IMR-90 (cell line): ENCODE measurements around the gene RBMS3. TPM values are rescaled to one million over a fixed set of nuclear protein-coding genes. Genes with fewer than 3 reads are reported as not detected.

Experiments
- ATAC-seq: fragments of 200-7000 bp; cut with Tn5 transposase; 2 replicates; pipeline ENCODE4 v1.9.1; 2020; ENCODE audit warnings: low read depth, mild to moderate bottlenecking, moderate library complexity
- BruUV-seq: library from RNA; stranded (reverse); fragments of 400-500 nt; replicated peaks from 2 replicates; lab custom pipeline; 2021; lab: Mats Ljungman, UMichigan
- CTCF ChIA-PET: fragments of 300-600 bp; formaldehyde crosslinking; extraction: SDS; loops from one replicate; lab custom pipeline; 2021; ENCODE audit warnings: antibody characterized with exemption; lab: Yijun Ruan, JAX
- POLR2A ChIA-PET: fragments of 300-600 bp; sonication (Branson Sonifier 250); formaldehyde crosslinking; loops from one replicate; lab custom pipeline; 2022; ENCODE audit warnings: antibody characterized with exemption; ENCODE audit not compliant: unreplicated experiment; lab: Charles Lee
- DNase-seq: peaks from one replicate; pipeline ENCODE4 v3.0.0; 2013
- H2AFZ ChIP-seq: replicated peaks from 2 replicates; pipeline ENCODE3; 2013; ENCODE audit warnings: low read length, mild to moderate bottlenecking; ENCODE audit not compliant: poor library complexity
- H2AK5ac ChIP-seq: 2 replicates; pipeline ENCODE4 v1.6.1; 2013; ENCODE audit warnings: low read depth, low read length, inconsistent platforms
- H2AK9ac ChIP-seq: replicated peaks from 2 replicates; pipeline ENCODE3; 2013; ENCODE audit warnings: mild to moderate bottlenecking, low read depth, low read length, moderate library complexity; ENCODE audit not compliant: poor library complexity
- H2BK120ac ChIP-seq: 2 replicates; pipeline ENCODE4 v1.6.1; 2013; ENCODE audit warnings: low read depth, low read length, inconsistent platforms
- H2BK15ac ChIP-seq: 3 replicates; pipeline ENCODE4 v1.6.1; 2013; ENCODE audit warnings: low read depth, low read length, inconsistent platforms
- H2BK20ac ChIP-seq: 2 replicates; pipeline ENCODE4 v1.6.1; 2013; ENCODE audit warnings: low read depth, mild to moderate bottlenecking, inconsistent platforms, low read length, moderate library complexity
- H2BK5ac ChIP-seq: 2 replicates; pipeline ENCODE4 v1.6.1; 2013; ENCODE audit warnings: mild to moderate bottlenecking, low read depth, low read length, inconsistent platforms; ENCODE audit not compliant: poor library complexity, severe bottlenecking
- H3K14ac ChIP-seq: replicated peaks from 2 replicates; pipeline ENCODE4 v1.6.1; 2013; ENCODE audit warnings: low read depth, low read length, inconsistent platforms
- H3K18ac ChIP-seq: 2 replicates; pipeline ENCODE4 v1.6.1; 2013; ENCODE audit warnings: low read depth, low read length, control low read depth
- H3K23ac ChIP-seq: 2 replicates; pipeline ENCODE4 v1.6.1; 2013; ENCODE audit warnings: low read depth, low read length, inconsistent platforms
- H3K27ac ChIP-seq: 2 replicates; pipeline ENCODE4 v1.5.1; 2013; ENCODE audit warnings: mild to moderate bottlenecking, control low read depth, low read length; ENCODE audit not compliant: insufficient read depth
- H3K27me3 ChIP-seq: 2 replicates; pipeline ENCODE4 v1.6.1; 2013; ENCODE audit warnings: low read length; ENCODE audit not compliant: control insufficient read depth, insufficient read depth
- H3K36me3 ChIP-seq: 2 replicates; pipeline ENCODE4 v1.6.1; 2013; ENCODE audit warnings: low read length, mixed read lengths; ENCODE audit not compliant: control insufficient read depth, insufficient read depth
- H3K4ac ChIP-seq: 2 replicates; pipeline ENCODE4 v1.6.1; 2013; ENCODE audit warnings: low read depth, low read length, inconsistent platforms
- H3K4me1 ChIP-seq: 2 replicates; pipeline ENCODE4 v1.6.1; 2013; ENCODE audit warnings: low read length, mixed read lengths; ENCODE audit not compliant: control insufficient read depth, insufficient read depth
- H3K4me2 ChIP-seq: 2 replicates; pipeline ENCODE4 v1.6.1; 2013; ENCODE audit warnings: low read depth, mild to moderate bottlenecking, control low read depth, low read length, moderate library complexity
- H3K4me3 ChIP-seq: 2 replicates; pipeline ENCODE4 v1.5.1; 2013; ENCODE audit warnings: low read depth, mild to moderate bottlenecking, control low read depth, low read length, moderate library complexity; ENCODE audit not compliant: insufficient read depth
- H3K56ac ChIP-seq: 2 replicates; pipeline ENCODE4 v1.6.1; 2013; ENCODE audit warnings: low read length, inconsistent platforms; ENCODE audit not compliant: insufficient read depth; ENCODE audit errors: extremely low read depth
- H3K79me1 ChIP-seq, 2 experiments: 2 replicates each; pipeline ENCODE4 v1.6.1; 2013; ENCODE audit warnings: low read length in 2 of 2, inconsistent platforms in 1 of 2, low read depth in 1 of 2
- H3K9ac ChIP-seq: 2 replicates; pipeline ENCODE4 v1.6.1; 2013; ENCODE audit warnings: low read depth, low read length, control low read depth
- H3K9me1 ChIP-seq: 2 replicates; pipeline ENCODE4 v1.6.1; 2013; ENCODE audit warnings: low read length, inconsistent platforms; ENCODE audit not compliant: insufficient read depth
- H3K9me3 ChIP-seq: 2 replicates; pipeline ENCODE4 v1.6.1; 2013; ENCODE audit warnings: low read length; ENCODE audit not compliant: control insufficient read depth, insufficient read depth
- H4K20me1 ChIP-seq: 2 replicates; pipeline ENCODE4 v1.6.1; 2013; ENCODE audit warnings: low read length, inconsistent platforms; ENCODE audit not compliant: insufficient read depth
- H4K5ac ChIP-seq: 2 replicates; pipeline ENCODE4 v1.6.1; 2013; ENCODE audit warnings: mild to moderate bottlenecking, low read depth, low read length, control low read depth
- H4K8ac ChIP-seq, 2 experiments: 2 replicates each; pipeline ENCODE4 v1.6.1; 2013; ENCODE audit warnings: low read depth in 2 of 2, low read length in 2 of 2, control low read depth in 1 of 2, inconsistent platforms in 1 of 2
- H4K91ac ChIP-seq: 2 replicates; pipeline ENCODE4 v1.6.1; 2013; ENCODE audit warnings: low read depth, low read length, inconsistent platforms; ENCODE audit not compliant: insufficient read depth
- BHLHE40 ChIP-seq: fragments of 150-350 bp; IDR thresholded peaks from 2 replicates; pipeline ENCODE4 v1.6.1; 2016; ENCODE audit warnings: mild to moderate bottlenecking, low read depth, low read length
- CEBPB ChIP-seq: IDR thresholded peaks from 2 replicates; pipeline ENCODE4 v1.6.1; 2012; ENCODE audit warnings: low read depth, low read length, improper control_type of control experiment
- CHD1 ChIP-seq: IDR thresholded peaks from 2 replicates; pipeline ENCODE4 v1.6.1; 2012; ENCODE audit warnings: low read depth, low read length, improper control_type of control experiment
- FOS ChIP-seq: fragments of 150-350 bp; IDR thresholded peaks from 2 replicates; pipeline ENCODE4 v1.6.1; 2016; ENCODE audit warnings: low read depth, low read length
- MAFK ChIP-seq: IDR thresholded peaks from 2 replicates; pipeline ENCODE4 v1.6.1; 2012; ENCODE audit warnings: low read depth, low read length, improper control_type of control experiment
- MAZ ChIP-seq: IDR thresholded peaks from 2 replicates; pipeline ENCODE4 v1.6.1; 2012; ENCODE audit warnings: low read depth, mild to moderate bottlenecking, low read length, improper control_type of control experiment, moderate library complexity, borderline replicate concordance
- NFE2L2 ChIP-seq: fragments of 150-350 bp; IDR thresholded peaks from 2 replicates; pipeline ENCODE4 v1.6.1; 2016; ENCODE audit warnings: low read depth, mild to moderate bottlenecking, low read length
- POLR2A ChIP-seq: IDR thresholded peaks from 2 replicates; pipeline ENCODE4 v1.6.1; 2012; ENCODE audit warnings: mild to moderate bottlenecking, low read depth, low read length
- RCOR1 ChIP-seq: IDR thresholded peaks from 2 replicates; pipeline ENCODE4 v1.6.1; 2012; ENCODE audit warnings: mild to moderate bottlenecking, low read length, improper control_type of control experiment; ENCODE audit not compliant: insufficient replicate concordance
- SMC3 ChIP-seq: fragments of 150-350 bp; IDR thresholded peaks from 2 replicates; pipeline ENCODE4 v1.6.1; 2016; ENCODE audit warnings: low read depth, mild to moderate bottlenecking, antibody characterized with exemption, low read length, moderate library complexity
- WGBS, 2 experiments: methylation state at CpG; one replicate each; pipeline versions ENCODE4 v1.1.5 to v1.1.7; 2013; ENCODE audit warnings: missing lambda C conversion rate in 2 of 2; ENCODE audit not compliant: insufficient read length in 1 of 2; ENCODE audit errors: extremely low coverage in 2 of 2; 5-methylcytosine and 5-hydroxymethylcytosine counted together
- dilution Hi-C: fragments of 300-500 bp; cut with HindIII; formaldehyde crosslinking; loops from one replicate; pipeline ENCODE4 v1.14.3; 2018; ENCODE audit warnings: low sequenced_read_pairs; ENCODE audit not compliant: unreplicated experiment
- in situ Hi-C: fragments of 300-500 bp; cut with MboI; formaldehyde crosslinking; loops from 3 replicates; pipeline ENCODE4 v1.14.3; 2019; ENCODE audit warnings: low sequenced_read_pairs, inconsistent platforms, mixed read lengths
- intact Hi-C: fragments of 100-400 bp; cut with micrococcal nuclease; formaldehyde crosslinking; loops from 2 replicates; pipeline ENCODE4 v1.10.0; 2022
- polyA plus RNA-seq, 3 experiments: library from polyadenylated mRNA; depleted of rRNA; stranded (reverse); fragments of >200 nt; gene quantifications; 2 replicates each; pipeline ENCODE4 v1.2.3, GENCODE V29; 2012; ENCODE audit warnings: low replicate concordance in 1 of 3
- total RNA-seq: library from RNA; depleted of rRNA; stranded (reverse); fragments of >200 nt; gene quantifications from 2 replicates; pipeline ENCODE4 v1.2.3, GENCODE V29; 2012
- TF ChIP-seq, protein P1 (sequence below): fragments of 150-350 bp; IDR thresholded peaks from 2 replicates; pipeline ENCODE4 v1.6.1; 2016; ENCODE audit warnings: low read depth, mild to moderate bottlenecking, low read length, moderate library complexity, borderline replicate concordance

Gene RBMS3
- total and polyA plus RNA-seq, 2 of the 4 experiments (the other 2 are of a cell fraction): 15.2 to 127 TPM

GRCh38 chr3:29426302-29427226, 145.7 kb downstream of the RBMS3 start:
- Histone ChIP-seq H3K23ac (no peak overlapping the region), H3K27me3 (no peaks in the 10 kb centered on the region), H3K9me3 (no peaks in the 10 kb centered on the region), H3K18ac (no peak overlapping the region), H3K14ac (no peak overlapping the region), H4K20me1 (no peaks in the 10 kb centered on the region), H3K56ac (no peak overlapping the region), H3K9me1 (no peaks in the 10 kb centered on the region; the same call in 1 of the 2 replicates), H4K5ac (no peak overlapping the region), H3K79me1 (peaks cover 23 to 58% of the 10 kb centered on the region in 2 experiments), H2BK5ac (no peak overlapping the region), H3K9ac (no peak overlapping the region), H2AFZ (no peak overlapping the region), H3K27ac (no peak overlapping the region), H4K8ac (no peak overlapping the region), H4K91ac (no peak overlapping the region), H3K4me1 (peaks cover 6% of the 10 kb centered on the region), H3K4ac (no peak overlapping the region), H3K36me3 (no peaks in the 10 kb centered on the region; the same call in 1 of the 2 replicates), H3K4me2 (no peak overlapping the region), H2BK120ac (no peak overlapping the region), H3K4me3 (no peak overlapping the region), H2BK20ac (no peak overlapping the region), H2AK5ac (no peak overlapping the region), H2BK15ac (no peak overlapping the region), H2AK9ac (no peak overlapping the region)
- no TSS peak for BruUV-seq
- in situ Hi-C loops (no loop called here), dilution Hi-C loops (no loop called here), intact Hi-C loops (no loop called here)
- no CpG with 5 or more reads among the region's 2 CpGs for WGBS, 2 experiments
- ChIA-PET POLR2A (no interaction called here), CTCF (interaction anchor here (0.6 kb wide), 1 partner anchor 11 kb away, joined by 3 read pairs; no protein-coding TSS in a partner anchor)
- DNase-seq: no peak
- no peak for ATAC-seq
- TF ChIP-seq NFE2L2 (no peak), BHLHE40 (no peak), RCOR1 (no peak), CHD1 (no peak), MAZ (no peak), CEBPB (peak; percentile 78), FOS (no peak), POLR2A (no peak), SMC3 (no peak), MAFK (0 out of 2 replicates have a peak, but pooled peaks have one; percentile 10)
- TF ChIP-seq, protein P1, sequence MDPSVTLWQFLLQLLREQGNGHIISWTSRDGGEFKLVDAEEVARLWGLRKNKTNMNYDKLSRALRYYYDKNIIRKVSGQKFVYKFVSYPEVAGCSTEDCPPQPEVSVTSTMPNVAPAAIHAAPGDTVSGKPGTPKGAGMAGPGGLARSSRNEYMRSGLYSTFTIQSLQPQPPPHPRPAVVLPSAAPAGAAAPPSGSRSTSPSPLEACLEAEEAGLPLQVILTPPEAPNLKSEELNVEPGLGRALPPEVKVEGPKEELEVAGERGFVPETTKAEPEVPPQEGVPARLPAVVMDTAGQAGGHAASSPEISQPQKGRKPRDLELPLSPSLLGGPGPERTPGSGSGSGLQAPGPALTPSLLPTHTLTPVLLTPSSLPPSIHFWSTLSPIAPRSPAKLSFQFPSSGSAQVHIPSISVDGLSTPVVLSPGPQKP: no peak
